AG09319 (cell line): ENCODE measurements around the gene MYBPH.

Source experiments
- DNase-seq: peaks from one replicate; pipeline ENCODE4 v3.0.0-alpha.2; 2010; ENCODE audit warnings: low read depth; ENCODE audit errors: extremely low read depth
- TF ChIP-seq, protein P1 (sequence below): IDR thresholded peaks from 2 replicates; pipeline ENCODE4 v1.5.1; 2011; ENCODE audit warnings: low read depth, mild to moderate bottlenecking, inconsistent platforms, low read length, moderate library complexity

MYBPH gene

GRCh38 chr1:203185061-203185461 is 9.4 kb upstream of the MYBPH start:
- DNase-seq, result no peak
- TF ChIP-seq, protein P1, sequence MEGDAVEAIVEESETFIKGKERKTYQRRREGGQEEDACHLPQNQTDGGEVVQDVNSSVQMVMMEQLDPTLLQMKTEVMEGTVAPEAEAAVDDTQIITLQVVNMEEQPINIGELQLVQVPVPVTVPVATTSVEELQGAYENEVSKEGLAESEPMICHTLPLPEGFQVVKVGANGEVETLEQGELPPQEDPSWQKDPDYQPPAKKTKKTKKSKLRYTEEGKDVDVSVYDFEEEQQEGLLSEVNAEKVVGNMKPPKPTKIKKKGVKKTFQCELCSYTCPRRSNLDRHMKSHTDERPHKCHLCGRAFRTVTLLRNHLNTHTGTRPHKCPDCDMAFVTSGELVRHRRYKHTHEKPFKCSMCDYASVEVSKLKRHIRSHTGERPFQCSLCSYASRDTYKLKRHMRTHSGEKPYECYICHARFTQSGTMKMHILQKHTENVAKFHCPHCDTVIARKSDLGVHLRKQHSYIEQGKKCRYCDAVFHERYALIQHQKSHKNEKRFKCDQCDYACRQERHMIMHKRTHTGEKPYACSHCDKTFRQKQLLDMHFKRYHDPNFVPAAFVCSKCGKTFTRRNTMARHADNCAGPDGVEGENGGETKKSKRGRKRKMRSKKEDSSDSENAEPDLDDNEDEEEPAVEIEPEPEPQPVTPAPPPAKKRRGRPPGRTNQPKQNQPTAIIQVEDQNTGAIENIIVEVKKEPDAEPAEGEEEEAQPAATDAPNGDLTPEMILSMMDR, result no peak

- DNase-seq, result no peak
- TF ChIP-seq, protein P1, result no peak
Measured at GRCh38 chr1:203184467-203184866, 8.8 kb upstream of the MYBPH start.

DNA sequence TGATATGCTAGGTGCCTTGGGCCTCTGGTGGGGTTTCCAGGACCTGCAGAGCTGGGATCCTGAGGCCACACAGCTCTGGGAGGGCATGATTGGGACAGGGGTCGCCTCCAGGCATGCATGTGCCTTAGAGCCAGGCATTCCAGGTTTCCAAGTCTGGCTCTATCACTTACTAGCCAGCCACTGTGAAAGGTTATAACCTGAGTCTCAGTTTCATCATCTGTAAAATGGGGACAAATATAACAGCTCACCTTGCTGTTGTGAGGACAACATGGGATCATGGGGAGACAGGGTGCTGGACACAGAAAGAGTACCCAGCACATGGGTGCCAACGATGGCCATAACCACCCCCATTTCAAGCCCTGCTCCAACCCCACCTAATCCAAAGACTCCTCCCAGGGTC is 8.2 kb upstream of the MYBPH start:
- TF ChIP-seq, protein P1, result no peak
- DNase-seq, result no peak

DNA sequence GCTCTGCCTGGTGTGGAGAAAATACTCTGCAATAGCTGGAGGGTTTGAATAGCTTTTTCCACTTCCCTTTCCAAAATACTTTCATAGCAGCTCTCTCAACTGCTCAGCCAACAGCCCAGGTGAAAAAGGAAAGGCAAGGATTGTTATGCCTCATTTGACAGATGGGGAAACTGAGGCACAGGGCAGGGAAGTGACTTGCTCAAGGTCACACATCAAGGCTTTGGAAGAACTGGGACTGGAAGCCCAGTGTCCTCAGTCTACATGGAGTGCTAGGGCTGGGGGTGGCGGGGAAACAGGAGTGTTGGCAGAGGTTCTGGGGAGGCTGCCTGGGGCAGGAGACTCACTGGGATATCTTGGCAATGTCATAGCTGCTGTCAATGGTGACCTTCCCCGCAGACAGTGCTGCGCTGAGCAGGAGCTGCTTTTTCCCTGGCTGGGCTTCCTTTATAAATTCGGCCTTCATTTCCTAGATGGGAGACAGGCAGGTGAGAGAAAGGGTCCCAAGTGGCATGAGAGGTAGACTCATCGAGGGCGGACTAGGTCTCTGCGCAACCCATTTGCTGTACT is 6.8 kb upstream of the MYBPH start:
- no peak for DNase-seq

GRCh38 chr1:203181586-203182386 is 6.2 kb upstream of the MYBPH start:
- no peak for DNase-seq
- TF ChIP-seq, protein P1, result no peak

More for the DNA sequence above, 6.8 kb upstream of the MYBPH start:
- TF ChIP-seq, protein P1, result no peak

DNA sequence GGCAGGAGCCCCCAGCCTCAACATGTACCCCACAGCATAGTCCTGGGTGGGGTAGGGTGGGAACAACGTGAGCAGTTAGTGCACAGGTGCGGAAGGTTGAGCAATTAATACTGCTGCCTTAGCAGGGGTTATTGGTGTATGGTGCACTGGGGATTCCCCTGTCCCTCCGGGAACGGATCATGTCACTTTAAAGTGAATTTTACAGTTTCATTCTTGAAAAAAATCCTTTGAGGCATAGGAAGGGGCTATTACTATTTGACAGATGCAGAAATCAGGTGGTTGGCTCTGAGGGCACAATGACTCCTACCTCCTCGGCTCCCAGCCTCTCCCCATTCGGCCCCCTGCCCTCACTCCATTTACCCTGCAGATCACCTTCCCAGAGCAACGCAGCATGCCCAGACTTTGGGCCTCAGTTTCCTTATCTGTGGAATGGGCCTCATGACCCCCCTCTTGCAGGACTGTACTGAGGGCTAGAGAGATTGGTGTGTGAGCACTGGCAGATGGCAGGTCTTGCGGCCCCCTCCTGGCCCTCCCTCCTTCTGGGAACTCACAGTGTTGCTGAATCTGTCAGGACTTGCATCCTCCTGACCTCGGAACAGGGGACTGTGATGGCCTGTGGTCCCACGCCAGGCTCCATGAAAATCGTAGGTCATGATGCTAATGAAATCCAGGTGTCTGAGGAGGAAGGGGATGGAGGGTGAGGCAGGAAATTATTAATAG is 5.1 kb upstream of the MYBPH start:
- TF ChIP-seq, protein P1, result no peak
- DNase-seq, result no peak

- TF ChIP-seq, protein P1, result no peak
- DNase-seq, result no peak
Measured at GRCh38 chr1:203179667-203180005, 4.0 kb upstream of the MYBPH start.
